ENCODE data around the gene UBA52. TPM values are rescaled to one million over a fixed set of nuclear protein-coding genes. Genes with fewer than 3 reads are reported as not detected.
"Not testable (repeated sequence)": the region's sequence is repeated elsewhere in the genome, so short reads cannot be mapped to it uniquely, and the experiment has no call there.

UBA52 gene
- total and polyA plus RNA-seq, 2 donors (not counting 1 experiment from before 2014, with no cell fraction given): 1,837 to 5,694 TPM

- H3K4me3 Mint-ChIP-seq: no peak overlapping the region
- DNase-seq (no peak), ATAC-seq (ENCODE audit: low read depth) (no peak)
- H3K9ac ChIP-seq (ENCODE audit: low read length): no peak overlapping the region
- peaks cover 9 to 10% of the 10 kb centered on the region in 2 donors for H3K4me1 ChIP-seq (ENCODE audit: control insufficient read depth in 2 of 2, insufficient read depth in 2 of 2, low read length in 2 of 2)
- no peaks in the 10 kb centered on the region for H3K27me3 ChIP-seq (replicated peaks in 1 of 4; ENCODE audit: control extremely low read depth in 1 of 4, control insufficient read depth in 3 of 4, insufficient read depth in 4 of 4, low read length in 3 of 4)
- H3K27me3 Mint-ChIP-seq: no peaks in the 10 kb centered on the region
- no peaks in the 10 kb centered on the region for H3K9me3 ChIP-seq (ENCODE audit: control extremely low read depth in 1 of 3, control insufficient read depth in 2 of 3, insufficient read depth in 1 of 3, low read length in 2 of 3)
- H3K4me3 ChIP-seq (ENCODE audit: control extremely low read depth in 1 of 5, extremely low read depth in 1 of 5, insufficient read depth in 1 of 5, low read depth in 2 of 5, low read length in 4 of 5): no peak overlapping the region
- peaks cover 5 to 49% of the 10 kb centered on the region in 2 experiments for H3K36me3 ChIP-seq (replicated peaks in 1 of 2; ENCODE audit: control extremely low read depth in 1 of 2, control insufficient read depth in 1 of 2, extremely low read depth in 1 of 2, insufficient read depth in 2 of 2, low read length in 1 of 2)
- H2AFZ ChIP-seq (ENCODE audit: insufficient read depth, low read depth, low read length, poor library complexity, severe bottlenecking): no peak overlapping the region
- no peak overlapping the region for H3K27ac Mint-ChIP-seq
- H4K20me1 ChIP-seq (ENCODE audit: control insufficient read depth, insufficient read depth, low read length, poor library complexity, severe bottlenecking): no peaks in the 10 kb centered on the region
- POLR2A ChIA-PET: interaction anchor here (0.7 kb wide), 1 partner anchor 17 kb away, joined by 3 read pairs; no protein-coding TSS in a partner anchor
- H3K9me3 Mint-ChIP-seq (ENCODE audit: insufficient read depth): no peaks in the 10 kb centered on the region
- TF ChIP-seq CTCF (IDR thresholded peaks at IDR 0.05) (no peak), EZH2 (IDR thresholded peaks at IDR 0.05; ENCODE audit: borderline replicate concordance, insufficient read depth, low read depth, low read length, poor library complexity, severe bottlenecking) (no peak)
- peaks cover 17% of the 10 kb centered on the region for H3K79me2 ChIP-seq (ENCODE audit: control insufficient read depth, insufficient read depth, low read length)
- no peak overlapping the region for H3K4me2 ChIP-seq (replicated peaks; ENCODE audit: low read depth, low read length, poor library complexity, severe bottlenecking)
- WGBS (ENCODE audit: insufficient coverage): 97% methylated on average over 18 of the region's 22 CpGs
- H3K4me1 Mint-ChIP-seq: peaks cover 11% of the 10 kb centered on the region
- H3K27ac ChIP-seq (ENCODE audit: low read length in 2 of 2): no peak overlapping the region
- intact Hi-C loops (cut with micrococcal nuclease): no loop called here
- CTCF ChIA-PET: no interaction called here
Measured at GRCh38 chr19:18538115-18538514, 33.5 kb upstream of the UBA52 start.

- Histone ChIP-seq H3K9ac (ENCODE audit: low read length) (no peak overlapping the region), H3K36me3 (replicated peaks in 1 of 2; ENCODE audit: control extremely low read depth in 1 of 2, control insufficient read depth in 1 of 2, extremely low read depth in 1 of 2, insufficient read depth in 2 of 2, low read length in 1 of 2) (peaks cover 5 to 48% of the 10 kb centered on the region in 2 experiments), H3K79me2 (ENCODE audit: control insufficient read depth, insufficient read depth, low read length) (peaks cover 20% of the 10 kb centered on the region), H3K4me1 (ENCODE audit: control insufficient read depth in 2 of 2, insufficient read depth in 2 of 2, low read length in 2 of 2) (peaks cover 14 to 17% of the 10 kb centered on the region in 2 donors), H3K9me3 (ENCODE audit: control extremely low read depth in 1 of 3, control insufficient read depth in 2 of 3, insufficient read depth in 1 of 3, low read length in 2 of 3) (no peaks in the 10 kb centered on the region), H2AFZ (ENCODE audit: insufficient read depth, low read depth, low read length, poor library complexity, severe bottlenecking) (no peak overlapping the region), H3K27ac (ENCODE audit: low read length in 2 of 2) (no peak overlapping the region), H3K4me2 (replicated peaks; ENCODE audit: low read depth, low read length, poor library complexity, severe bottlenecking) (no peak overlapping the region), H4K20me1 (ENCODE audit: control insufficient read depth, insufficient read depth, low read length, poor library complexity, severe bottlenecking) (no peaks in the 10 kb centered on the region), H3K4me3 (ENCODE audit: control extremely low read depth in 1 of 5, extremely low read depth in 1 of 5, insufficient read depth in 1 of 5, low read depth in 2 of 5, low read length in 4 of 5) (no peak overlapping the region), H3K27me3 (replicated peaks in 1 of 4; ENCODE audit: control extremely low read depth in 1 of 4, control insufficient read depth in 3 of 4, insufficient read depth in 4 of 4, low read length in 3 of 4) (no peaks in the 10 kb centered on the region)
- H3K9me3 Mint-ChIP-seq (ENCODE audit: insufficient read depth): no peaks in the 10 kb centered on the region
- DNase-seq (no peak), ATAC-seq (ENCODE audit: low read depth) (no peak)
- TF ChIP-seq CTCF (IDR thresholded peaks at IDR 0.05) (no peak), EZH2 (IDR thresholded peaks at IDR 0.05; ENCODE audit: borderline replicate concordance, insufficient read depth, low read depth, low read length, poor library complexity, severe bottlenecking) (no peak)
- WGBS (ENCODE audit: insufficient coverage): 98% methylated on average over 19 of the region's 19 CpGs
- no peaks in the 10 kb centered on the region for H3K27me3 Mint-ChIP-seq
- peaks cover 18% of the 10 kb centered on the region for H3K4me1 Mint-ChIP-seq
- no peak overlapping the region for H3K27ac Mint-ChIP-seq
- H3K4me3 Mint-ChIP-seq: no peak overlapping the region
- CTCF ChIA-PET: interaction anchor here (0.6 kb wide), 1 partner anchor 15 kb away, joined by 3 read pairs; no protein-coding TSS in a partner anchor
- intact Hi-C loops (cut with micrococcal nuclease): no loop called here
- POLR2A ChIA-PET: interaction anchor here (0.7 to 0.8 kb wide), 2 partner anchors 17 to 81 kb away, joined by 4 to 10 read pairs; no protein-coding TSS in a partner anchor
Measured at GRCh38 chr19:18539372-18539771, 32.3 kb upstream of the UBA52 start.

GRCh38 chr19:18540200-18540599 is 31.5 kb upstream of the UBA52 start:
- DNase-seq; CTCF ChIA-PET; H3K9ac ChIP-seq (ENCODE audit: low read length); H2AFZ ChIP-seq (ENCODE audit: insufficient read depth, low read depth, low read length, poor library complexity, severe bottlenecking); H4K20me1 ChIP-seq (ENCODE audit: control insufficient read depth, insufficient read depth, low read length, poor library complexity, severe bottlenecking); H3K4me2 ChIP-seq (replicated peaks; ENCODE audit: low read depth, low read length, poor library complexity, severe bottlenecking); H3K27me3 Mint-ChIP-seq; H3K9me3 Mint-ChIP-seq (ENCODE audit: insufficient read depth); H3K9me3 ChIP-seq (ENCODE audit: control extremely low read depth in 1 of 3, control insufficient read depth in 2 of 3, insufficient read depth in 1 of 3, low read length in 2 of 3); H3K27ac ChIP-seq (ENCODE audit: low read length in 2 of 2); ATAC-seq (ENCODE audit: low read depth); H3K27me3 ChIP-seq (replicated peaks in 1 of 4; ENCODE audit: control extremely low read depth in 1 of 4, control insufficient read depth in 3 of 4, insufficient read depth in 4 of 4, low read length in 3 of 4); H3K27ac Mint-ChIP-seq; H3K4me3 Mint-ChIP-seq; H3K4me3 ChIP-seq (ENCODE audit: control extremely low read depth in 1 of 5, extremely low read depth in 1 of 5, insufficient read depth in 1 of 5, low read depth in 2 of 5, low read length in 4 of 5): not testable (repeated sequence)
- Histone ChIP-seq H3K4me1 (ENCODE audit: control insufficient read depth in 2 of 2, insufficient read depth in 2 of 2, low read length in 2 of 2) (peaks cover 14 to 20% of the 10 kb centered on the region in 2 donors), H3K36me3 (replicated peaks in 1 of 2; ENCODE audit: control extremely low read depth in 1 of 2, control insufficient read depth in 1 of 2, extremely low read depth in 1 of 2, insufficient read depth in 2 of 2, low read length in 1 of 2) (peaks cover 5 to 46% of the 10 kb centered on the region in 2 experiments), H3K79me2 (ENCODE audit: control insufficient read depth, insufficient read depth, low read length) (peaks cover 20% of the 10 kb centered on the region)
- H3K4me1 Mint-ChIP-seq: peaks cover 20% of the 10 kb centered on the region
- POLR2A ChIA-PET: interaction anchor here (0.8 kb wide), 1 partner anchor 18 kb away, joined by 4 read pairs; no protein-coding TSS in a partner anchor
- 100% methylated on average over 1 of the region's 1 CpG for WGBS (ENCODE audit: insufficient coverage)
- intact Hi-C loops (cut with micrococcal nuclease): loop anchor here (5.0 kb wide), 1 partner anchor 47 kb away; the partner anchor contains the start of gene REX1BD

All from B cell (primary cell).